Measurements from ENCODE around the gene BAIAP2.
A peak's percentile ranks its signal among the peaks of the same experiment; 100 is the strongest.
"Not testable (repeated sequence)": the region's sequence is repeated elsewhere in the genome, so short reads cannot be mapped to it uniquely, and the experiment has no call there.

The BAIAP2 gene

GRCh38 chr17:81000334-81000630, 34.7 kb upstream of the BAIAP2 start:
- DNase-seq (ENCODE audit: low read depth), result no peak
- H3K4me3 ChIP-seq (ENCODE audit: low read depth, low read length), result no peak overlapping the region

- H3K4me3 ChIP-seq (ENCODE audit: low read depth, low read length), result no peak overlapping the region
- no peak for DNase-seq (ENCODE audit: low read depth)
Measured at GRCh38 chr17:81000631-81001357, 34.2 kb upstream of the BAIAP2 start.

- H3K4me3 ChIP-seq (ENCODE audit: low read depth, low read length), result no peak overlapping the region
- DNase-seq (ENCODE audit: low read depth), result no peak
Measured at GRCh38 chr17:81002013-81002384, 33.0 kb upstream of the BAIAP2 start.

GRCh38 chr17:81002409-81003361, 32.3 kb upstream of the BAIAP2 start:
- H3K4me3 ChIP-seq (ENCODE audit: low read depth, low read length), result no peak overlapping the region
- no peak for DNase-seq (ENCODE audit: low read depth)

GRCh38 chr17:81003711-81004475, 31.1 kb upstream of the BAIAP2 start:
- H3K4me3 ChIP-seq (ENCODE audit: low read depth, low read length), result peak overlapping the region; percentile 30

GRCh38 chr17:81006891-81007290, 28.1 kb upstream of the BAIAP2 start:
- no peak for DNase-seq (ENCODE audit: low read depth)
- no peak overlapping the region for H3K4me3 ChIP-seq (ENCODE audit: low read depth, low read length)

More at GRCh38 chr17:81003711-81004475, 31.1 kb upstream of the BAIAP2 start:
- no peak for DNase-seq (ENCODE audit: low read depth)

GRCh38 chr17:81008140-81008539, 26.8 kb upstream of the BAIAP2 start:
- no peak for DNase-seq (ENCODE audit: low read depth)
- no peak overlapping the region for H3K4me3 ChIP-seq (ENCODE audit: low read depth, low read length)

GRCh38 chr17:81009136-81009535, 25.8 kb upstream of the BAIAP2 start:
- no peak overlapping the region for H3K4me3 ChIP-seq (ENCODE audit: low read depth, low read length)
- DNase-seq (ENCODE audit: low read depth), result no peak

- no peak overlapping the region for H3K4me3 ChIP-seq (ENCODE audit: low read depth, low read length)
- DNase-seq (ENCODE audit: low read depth), result no peak
Measured at GRCh38 chr17:81010935-81011334, 24.0 kb upstream of the BAIAP2 start.

- H3K4me3 ChIP-seq (ENCODE audit: low read depth, low read length), result no peak overlapping the region
- no peak for DNase-seq (ENCODE audit: low read depth)
Measured at GRCh38 chr17:81011951-81012350, 23.0 kb upstream of the BAIAP2 start.

- no peak overlapping the region for H3K4me3 ChIP-seq (ENCODE audit: low read depth, low read length)
- DNase-seq (ENCODE audit: low read depth), result no peak
Measured at GRCh38 chr17:81012574-81013447, 22.1 kb upstream of the BAIAP2 start.

- no peak overlapping the region for H3K4me3 ChIP-seq (ENCODE audit: low read depth, low read length)
- DNase-seq (ENCODE audit: low read depth), result no peak
Measured at GRCh38 chr17:81013642-81014041, 21.3 kb upstream of the BAIAP2 start.

GRCh38 chr17:81015136-81015535, 19.8 kb upstream of the BAIAP2 start:
- no peak overlapping the region for H3K4me3 ChIP-seq (ENCODE audit: low read depth, low read length)
- no peak for DNase-seq (ENCODE audit: low read depth)

GRCh38 chr17:81016575-81016974, 18.4 kb upstream of the BAIAP2 start:
- DNase-seq (ENCODE audit: low read depth), result no peak
- H3K4me3 ChIP-seq (ENCODE audit: low read depth, low read length), result no peak overlapping the region

- not testable (repeated sequence) for H3K4me3 ChIP-seq (ENCODE audit: low read depth, low read length); DNase-seq (ENCODE audit: low read depth)
Measured at GRCh38 chr17:81017330-81017729, 17.6 kb upstream of the BAIAP2 start.

GRCh38 chr17:81018044-81018802, 16.7 kb upstream of the BAIAP2 start:
- no peak for DNase-seq (ENCODE audit: low read depth)
- peak overlapping the region; percentile 26 for H3K4me3 ChIP-seq (ENCODE audit: low read depth, low read length)

- H3K4me3 ChIP-seq (ENCODE audit: low read depth, low read length), result no peak overlapping the region
- no peak for DNase-seq (ENCODE audit: low read depth)
Measured at GRCh38 chr17:81019563-81020442, 15.1 kb upstream of the BAIAP2 start.

- no peak for DNase-seq (ENCODE audit: low read depth)
- H3K4me3 ChIP-seq (ENCODE audit: low read depth, low read length), result no peak overlapping the region
Measured at GRCh38 chr17:81020443-81020766, 14.5 kb upstream of the BAIAP2 start.

All from skeletal muscle cell (primary cell).